Muscle layer of colon (tissue), 2 donors: Measurements from ENCODE around the gene WDCP.

Experiments used
- H3K27ac ChIP-seq: one replicate; pipeline ENCODE4 v1.7.0; 2013; ENCODE audit warnings: low read depth, mild to moderate bottlenecking, low read length, moderate library complexity
- H3K27me3 ChIP-seq, 2 donors: one replicate each; pipeline ENCODE4 v1.7.0; 2013; ENCODE audit warnings: low read length in 2 of 2, mild to moderate bottlenecking in 2 of 2; ENCODE audit not compliant: insufficient read depth in 2 of 2, control insufficient read depth in 1 of 2
- H3K36me3 ChIP-seq: one replicate; pipeline ENCODE4 v1.7.0; 2013; ENCODE audit warnings: mild to moderate bottlenecking, low read length; ENCODE audit not compliant: insufficient read depth
- H3K4me1 ChIP-seq: one replicate; pipeline ENCODE4 v1.7.0; 2013; ENCODE audit warnings: mild to moderate bottlenecking, low read length; ENCODE audit not compliant: insufficient read depth
- H3K4me3 ChIP-seq, 2 donors: one replicate each; pipeline ENCODE4 v1.7.0; 2013; ENCODE audit warnings: low read length in 2 of 2, low read depth in 1 of 2, mild to moderate bottlenecking in 1 of 2, moderate library complexity in 1 of 2
- H3K9ac ChIP-seq: one replicate; pipeline ENCODE4 v1.7.0; 2013; ENCODE audit warnings: low read length
- H3K9me3 ChIP-seq: one replicate; pipeline ENCODE4 v1.7.0; 2013; ENCODE audit warnings: mild to moderate bottlenecking, low read length
- donor health status: abdominal sarcoma.
- donor health status: Adenocarcinoma of cecum.

Gene WDCP

DNA sequence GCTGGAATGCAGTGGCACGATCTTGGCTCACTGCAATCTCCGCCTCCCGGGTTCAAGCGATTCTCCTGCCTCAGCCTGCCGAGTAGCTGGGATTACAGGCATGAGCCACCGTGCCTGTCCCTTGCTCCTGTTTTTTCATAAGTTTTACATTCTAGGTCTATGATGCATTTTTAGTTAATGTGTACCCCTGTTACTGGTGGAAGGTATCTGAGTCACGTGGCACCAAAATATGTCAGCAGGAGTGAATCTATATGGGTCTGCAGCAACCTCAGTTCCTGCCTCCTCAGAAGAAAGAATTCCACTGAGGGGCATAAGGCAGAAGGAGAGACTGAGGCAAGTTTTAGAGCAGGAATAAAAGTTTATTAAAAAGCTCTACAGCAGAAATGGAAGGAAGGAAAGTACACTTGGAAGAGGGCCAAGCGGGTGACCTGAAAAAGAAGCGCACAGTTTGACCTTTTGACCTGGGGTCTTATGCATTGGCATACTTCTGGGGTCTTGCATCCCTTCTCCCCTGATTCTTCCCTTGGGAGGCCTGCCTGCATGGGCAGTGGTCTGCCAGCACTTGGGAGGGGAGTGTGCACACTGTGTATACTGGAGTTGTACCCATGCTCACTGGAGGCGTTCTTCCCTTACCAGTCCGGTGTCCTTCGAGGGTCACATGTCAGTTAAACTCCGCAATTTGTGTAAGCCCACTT, 38.4 kb downstream of the WDCP start:
- H3K27ac ChIP-seq: no peak overlapping the region
- no peak overlapping the region for H3K9ac ChIP-seq
- H3K4me3 ChIP-seq: no peak overlapping the region
- H3K27me3 ChIP-seq: peaks cover 16 to 24% of the 10 kb centered on the region in 2 donors
- no peaks in the 10 kb centered on the region for H3K36me3 ChIP-seq
- H3K4me1 ChIP-seq: peaks cover 6% of the 10 kb centered on the region
- H3K9me3 ChIP-seq: no peaks in the 10 kb centered on the region

DNA sequence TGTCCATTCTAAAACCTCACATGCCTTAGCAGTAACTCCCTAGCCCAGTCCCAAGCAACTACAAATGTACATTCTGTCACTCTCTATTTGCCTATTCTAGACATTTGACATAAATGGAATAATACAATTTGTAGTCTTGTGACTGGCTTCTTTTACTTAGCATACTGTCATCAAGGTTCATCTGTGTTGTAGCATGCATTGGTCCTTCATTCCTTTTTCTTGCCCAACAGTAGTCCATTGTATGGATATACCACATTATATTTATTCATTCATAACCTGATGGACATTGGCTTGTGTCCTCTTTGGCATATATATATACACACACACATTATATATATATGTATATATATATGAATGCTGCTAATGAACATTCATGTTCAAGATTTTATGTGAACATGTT, 39.5 kb downstream of the WDCP start:
- H3K27me3 ChIP-seq: peaks cover 16 to 24% of the 10 kb centered on the region in 2 donors
- H3K4me3 ChIP-seq: no peak overlapping the region
- H3K9ac ChIP-seq: no peak overlapping the region
- H3K4me1 ChIP-seq: peaks cover 6% of the 10 kb centered on the region
- no peaks in the 10 kb centered on the region for H3K9me3 ChIP-seq
- no peaks in the 10 kb centered on the region for H3K36me3 ChIP-seq
- no peak overlapping the region for H3K27ac ChIP-seq

- H3K4me3 ChIP-seq: no peak overlapping the region
- no peaks in the 10 kb centered on the region for H3K4me1 ChIP-seq
- no peaks in the 10 kb centered on the region for H3K36me3 ChIP-seq
- no peak overlapping the region for H3K9ac ChIP-seq
- H3K9me3 ChIP-seq: no peaks in the 10 kb centered on the region
- H3K27me3 ChIP-seq: no peaks in the 10 kb centered on the region
- no peak overlapping the region for H3K27ac ChIP-seq
Measured at GRCh38 chr2:23994567-23994966, 52.6 kb downstream of the WDCP start.

DNA sequence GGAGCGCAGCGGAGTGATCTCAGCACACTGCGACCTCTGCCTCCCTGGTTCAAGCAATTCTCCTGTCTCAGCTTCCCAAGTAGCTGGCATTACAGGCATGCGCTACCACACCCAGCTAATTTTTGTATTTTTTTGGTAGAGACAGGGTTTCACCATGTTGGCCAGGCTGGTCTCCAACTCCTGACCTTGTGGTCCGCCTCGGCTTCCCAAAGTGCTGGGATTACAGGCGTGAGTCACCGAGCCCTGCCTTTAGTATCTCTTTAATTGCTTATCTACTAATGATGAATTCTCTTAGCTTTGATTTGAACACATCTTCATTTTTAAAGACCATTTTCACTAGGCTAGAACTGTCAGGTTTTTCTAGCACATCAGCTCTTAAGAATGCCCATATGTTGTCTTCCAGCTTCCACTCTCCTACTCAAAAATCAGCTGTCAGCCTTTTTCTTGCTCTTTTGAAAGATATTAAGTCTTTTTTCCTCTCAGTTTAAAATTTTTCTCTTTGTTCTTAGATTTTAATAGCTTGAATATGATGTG, 53.4 kb downstream of the WDCP start:
- Histone ChIP-seq H3K9me3 (no peaks in the 10 kb centered on the region), H3K9ac (no peak overlapping the region), H3K36me3 (no peaks in the 10 kb centered on the region), H3K27me3 (no peaks in the 10 kb centered on the region), H3K4me1 (no peaks in the 10 kb centered on the region), H3K27ac (no peak overlapping the region), H3K4me3 (no peak overlapping the region)

GRCh38 chr2:23992931-23993330, 54.3 kb downstream of the WDCP start:
- Histone ChIP-seq H3K27me3 (no peaks in the 10 kb centered on the region), H3K9ac (no peak overlapping the region), H3K36me3 (no peaks in the 10 kb centered on the region), H3K27ac (no peak overlapping the region), H3K4me3 (no peak overlapping the region), H3K4me1 (no peaks in the 10 kb centered on the region), H3K9me3 (no peaks in the 10 kb centered on the region)

- H3K4me3 ChIP-seq: no peak overlapping the region
- no peak overlapping the region for H3K27ac ChIP-seq
- H3K27me3 ChIP-seq: no peaks in the 10 kb centered on the region
- no peak overlapping the region for H3K9ac ChIP-seq
- H3K4me1 ChIP-seq: no peaks in the 10 kb centered on the region
- H3K36me3 ChIP-seq: no peaks in the 10 kb centered on the region
- H3K9me3 ChIP-seq: no peaks in the 10 kb centered on the region
Measured at GRCh38 chr2:23988371-23988770, 58.8 kb downstream of the WDCP start.
